Astrocyte of the spinal cord (primary cell): Measurements from ENCODE around the gene APC.

Experiments used
- DNase-seq: peaks from one replicate; pipeline ENCODE4 v3.0.0; 2011; ENCODE audit warnings: low read depth, low spot score
- H3K4me3 ChIP-seq: 2 replicates; pipeline ENCODE4 v1.5.1; 2011; ENCODE audit warnings: low read depth, mild to moderate bottlenecking, low read length, moderate library complexity
- in situ Hi-C: cut with HindIII; loops from 2 replicates; pipeline ENCODE4 v1.10.0; 2017; ENCODE audit warnings: low sequenced_read_pairs
- TF ChIP-seq, protein P1 (sequence below): IDR thresholded peaks from 2 replicates; pipeline ENCODE4 v1.5.1; 2012; ENCODE audit warnings: low read depth, mild to moderate bottlenecking, low read length, inconsistent platforms

The APC gene

DNA sequence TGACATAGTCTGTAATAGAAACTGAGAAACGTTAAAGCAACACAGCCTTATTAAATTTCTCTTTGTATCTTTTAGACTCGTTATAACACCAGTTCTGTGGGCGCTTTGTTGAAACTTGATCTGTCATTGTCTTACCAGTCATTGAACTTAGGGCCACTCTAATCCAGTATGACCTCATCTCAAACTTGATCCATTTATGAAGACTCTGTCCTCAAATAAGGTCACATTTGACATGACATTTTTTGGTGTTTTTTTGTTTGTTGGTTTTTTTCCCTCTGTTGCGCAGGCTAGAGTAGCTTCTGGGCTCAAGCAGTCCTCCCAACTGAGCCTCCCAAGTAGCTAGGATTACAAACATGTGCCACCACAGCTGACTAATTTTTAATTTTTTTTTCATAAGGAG, 5.9 kb downstream of the APC start:
- TF ChIP-seq, protein P1, sequence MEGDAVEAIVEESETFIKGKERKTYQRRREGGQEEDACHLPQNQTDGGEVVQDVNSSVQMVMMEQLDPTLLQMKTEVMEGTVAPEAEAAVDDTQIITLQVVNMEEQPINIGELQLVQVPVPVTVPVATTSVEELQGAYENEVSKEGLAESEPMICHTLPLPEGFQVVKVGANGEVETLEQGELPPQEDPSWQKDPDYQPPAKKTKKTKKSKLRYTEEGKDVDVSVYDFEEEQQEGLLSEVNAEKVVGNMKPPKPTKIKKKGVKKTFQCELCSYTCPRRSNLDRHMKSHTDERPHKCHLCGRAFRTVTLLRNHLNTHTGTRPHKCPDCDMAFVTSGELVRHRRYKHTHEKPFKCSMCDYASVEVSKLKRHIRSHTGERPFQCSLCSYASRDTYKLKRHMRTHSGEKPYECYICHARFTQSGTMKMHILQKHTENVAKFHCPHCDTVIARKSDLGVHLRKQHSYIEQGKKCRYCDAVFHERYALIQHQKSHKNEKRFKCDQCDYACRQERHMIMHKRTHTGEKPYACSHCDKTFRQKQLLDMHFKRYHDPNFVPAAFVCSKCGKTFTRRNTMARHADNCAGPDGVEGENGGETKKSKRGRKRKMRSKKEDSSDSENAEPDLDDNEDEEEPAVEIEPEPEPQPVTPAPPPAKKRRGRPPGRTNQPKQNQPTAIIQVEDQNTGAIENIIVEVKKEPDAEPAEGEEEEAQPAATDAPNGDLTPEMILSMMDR: no peak
- no peak for DNase-seq
- in situ Hi-C loops: no loop called here
- no peak overlapping the region for H3K4me3 ChIP-seq

DNA sequence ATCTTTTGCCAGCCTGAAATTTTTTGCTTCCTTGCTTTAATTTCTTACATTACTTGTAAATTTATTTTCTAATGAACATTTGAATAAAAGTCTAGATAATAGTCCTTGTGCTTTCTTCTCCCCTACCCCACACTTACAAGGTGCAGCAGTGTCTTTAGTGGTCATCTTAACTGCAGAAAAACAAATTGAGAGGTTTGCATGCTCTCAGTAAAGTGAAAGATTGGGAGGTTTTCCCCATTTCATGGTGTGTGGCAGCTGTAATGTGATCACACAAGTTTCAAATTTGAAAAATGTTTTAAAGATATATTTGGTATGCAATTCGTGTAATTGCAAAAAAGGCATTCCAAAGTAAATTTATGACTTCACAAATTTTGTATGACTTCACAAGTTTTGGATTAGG, 14.7 kb downstream of the APC start:
- TF ChIP-seq, protein P1: no peak
- H3K4me3 ChIP-seq: no peak overlapping the region
- in situ Hi-C loops: no loop called here
- DNase-seq: no peak

DNA sequence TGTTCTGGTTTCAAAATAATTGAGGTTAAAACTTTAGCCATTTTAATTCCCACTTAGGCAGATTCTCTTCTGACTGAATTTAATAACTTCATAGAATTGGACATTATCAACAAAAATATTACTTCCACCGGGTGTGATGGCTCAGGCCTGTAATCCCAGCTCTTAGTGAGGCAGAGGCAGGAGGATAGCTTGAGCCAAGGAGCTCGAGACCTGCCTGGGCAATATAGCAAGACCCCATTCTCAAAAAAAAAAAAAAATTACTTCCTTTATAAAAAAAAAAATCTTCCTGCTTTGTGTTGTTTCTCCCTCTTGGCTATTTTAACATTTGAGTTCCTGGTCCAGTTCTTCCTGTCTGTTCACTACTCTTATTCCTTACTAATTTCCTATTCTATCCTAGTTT, 18.0 kb downstream of the APC start:
- TF ChIP-seq, protein P1: no peak
- DNase-seq: no peak
- in situ Hi-C loops: no loop called here
- no peak overlapping the region for H3K4me3 ChIP-seq

DNA sequence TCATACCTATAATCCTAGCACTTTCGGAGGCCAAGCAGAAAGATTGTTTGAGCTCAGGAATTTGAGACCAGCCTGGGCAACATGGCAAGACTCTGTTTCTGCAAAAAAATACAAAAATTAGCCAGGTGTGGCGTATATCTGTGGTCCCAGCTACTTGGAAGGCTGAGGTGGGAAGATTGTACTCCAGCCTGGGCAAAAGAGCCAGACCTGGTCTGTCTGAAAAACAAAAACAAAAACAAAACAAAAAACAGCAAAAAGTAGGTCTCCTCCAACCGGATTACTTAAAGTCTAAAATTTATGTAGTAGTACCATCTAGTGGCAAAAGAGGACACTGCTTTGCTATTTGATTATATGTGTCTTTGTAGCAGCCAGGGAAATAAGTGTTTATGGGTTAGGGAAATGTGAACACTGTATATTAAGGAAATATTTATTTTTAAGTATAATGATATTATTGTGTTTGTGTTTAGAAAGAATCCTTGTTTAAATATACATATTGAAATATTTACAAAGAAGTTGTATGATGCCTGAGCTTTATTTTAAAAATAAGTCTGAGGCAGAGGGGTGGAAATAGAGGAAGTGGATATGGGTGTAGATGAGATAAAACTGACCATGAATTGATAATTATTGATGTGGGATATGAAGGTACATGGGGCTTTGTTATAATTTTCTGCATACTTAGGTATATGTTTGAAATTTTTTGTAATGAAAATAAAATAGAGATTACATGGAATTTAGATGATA, 20.0 kb downstream of the APC start:
- in situ Hi-C loops: no loop called here
- H3K4me3 ChIP-seq: no peak overlapping the region
- DNase-seq: peak; percentile 72
- TF ChIP-seq, protein P1: peak; percentile 73

DNA sequence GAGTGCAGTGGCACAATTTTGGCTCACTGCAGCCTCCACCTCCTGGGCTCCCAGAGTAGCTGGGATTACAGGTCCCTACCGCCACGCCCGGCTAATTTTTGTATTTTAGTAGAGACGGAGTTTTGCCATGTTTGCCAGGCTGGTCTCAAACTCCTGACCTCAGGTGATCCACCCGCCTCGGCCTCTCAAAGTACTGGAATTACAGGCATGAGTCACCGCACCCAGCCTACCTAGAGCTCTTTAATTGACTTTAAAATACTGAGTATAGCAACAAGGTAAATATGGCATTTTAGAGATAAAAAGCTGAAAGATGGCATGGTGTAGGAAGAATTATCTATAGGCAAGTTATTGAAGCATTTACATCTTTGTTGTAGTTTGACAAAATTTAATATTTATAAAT, 21.0 kb downstream of the APC start:
- H3K4me3 ChIP-seq: no peak overlapping the region
- DNase-seq: no peak
- in situ Hi-C loops: no loop called here
- TF ChIP-seq, protein P1: no peak

DNA sequence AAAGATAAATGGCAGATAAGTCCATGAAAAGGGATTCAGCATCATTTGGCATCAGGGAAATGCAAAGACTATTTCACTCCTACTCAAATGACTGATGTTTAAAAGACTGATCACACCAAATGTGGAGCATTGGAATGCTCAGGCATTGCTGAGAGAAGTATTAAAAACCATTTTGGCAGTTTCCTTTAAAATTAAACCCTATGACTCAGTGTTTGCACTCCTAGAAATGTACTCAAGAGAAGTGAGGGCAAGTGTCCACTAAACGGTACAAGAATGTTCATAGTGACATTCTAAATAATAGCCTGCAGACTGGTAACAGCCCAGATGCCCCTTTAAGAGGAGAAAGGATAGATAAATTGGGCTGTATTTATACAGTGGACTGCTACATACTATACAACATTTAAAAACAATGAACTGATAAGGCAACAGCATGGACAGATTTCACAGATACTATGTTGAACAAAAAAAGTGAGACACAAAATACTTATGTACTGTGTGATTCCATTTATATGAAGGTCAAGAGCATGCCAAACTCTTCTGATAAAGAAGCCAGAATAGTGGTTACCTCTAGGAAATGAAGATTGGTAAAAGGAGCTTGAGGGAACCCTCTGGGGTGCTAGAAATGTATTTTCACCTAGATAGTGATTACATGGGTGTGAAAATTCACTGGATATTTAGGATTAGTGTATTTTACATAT, 24.6 kb downstream of the APC start:
- DNase-seq: peak; percentile 49

More for the DNA sequence above, 24.6 kb downstream of the APC start:
- H3K4me3 ChIP-seq: no peak overlapping the region
- in situ Hi-C loops: no loop called here
- TF ChIP-seq, protein P1: no peak
